Uterus (tissue), 2 donors: ENCODE measurements around the gene SH3RF3.

ENCODE experiments used
- POLR2A ChIP-seq, 2 donors: fragments of 450-650 bp; IDR thresholded peaks; one replicate each; pipeline ENCODE4 v1.6.1; 2016; ENCODE audit warnings: antibody characterized with exemption in 2 of 2, mild to moderate bottlenecking in 1 of 2, moderate library complexity in 1 of 2
- TF ChIP-seq, protein P1 (sequence below), 4 experiments: fragments of 200-600 bp in 2 of 4; fragments of 450-650 bp in 2 of 4; sonication (generic) in 2 of 4; IDR thresholded peaks; one replicate each; pipeline ENCODE4 v1.5.1; 2016 to 2019; ENCODE audit warnings: antibody characterized with exemption in 4 of 4, mild to moderate bottlenecking in 2 of 4, moderate library complexity in 1 of 4

DNA sequence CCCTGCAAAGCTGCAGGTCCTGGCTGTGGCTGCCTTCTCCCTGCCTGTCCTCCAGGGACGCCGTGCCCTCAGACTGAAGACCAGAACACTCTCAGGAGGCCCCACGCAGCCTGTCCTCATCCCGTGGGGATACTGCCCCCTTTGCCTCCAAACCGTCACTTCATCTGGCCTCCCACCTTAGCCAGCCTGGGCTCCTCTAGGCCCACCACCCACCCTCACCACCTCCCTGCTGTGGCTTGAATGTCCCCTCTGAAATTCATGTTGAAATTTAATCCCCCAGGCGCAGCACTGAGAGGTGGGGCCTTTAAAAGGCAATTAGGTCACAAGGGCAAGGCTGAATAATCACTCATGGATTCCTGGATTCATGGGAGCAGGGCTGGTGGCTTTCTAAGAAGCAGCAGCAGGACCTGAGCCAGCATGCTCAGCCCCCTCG lies 286.6 kb downstream of the SH3RF3 start:
- TF ChIP-seq, protein P1, sequence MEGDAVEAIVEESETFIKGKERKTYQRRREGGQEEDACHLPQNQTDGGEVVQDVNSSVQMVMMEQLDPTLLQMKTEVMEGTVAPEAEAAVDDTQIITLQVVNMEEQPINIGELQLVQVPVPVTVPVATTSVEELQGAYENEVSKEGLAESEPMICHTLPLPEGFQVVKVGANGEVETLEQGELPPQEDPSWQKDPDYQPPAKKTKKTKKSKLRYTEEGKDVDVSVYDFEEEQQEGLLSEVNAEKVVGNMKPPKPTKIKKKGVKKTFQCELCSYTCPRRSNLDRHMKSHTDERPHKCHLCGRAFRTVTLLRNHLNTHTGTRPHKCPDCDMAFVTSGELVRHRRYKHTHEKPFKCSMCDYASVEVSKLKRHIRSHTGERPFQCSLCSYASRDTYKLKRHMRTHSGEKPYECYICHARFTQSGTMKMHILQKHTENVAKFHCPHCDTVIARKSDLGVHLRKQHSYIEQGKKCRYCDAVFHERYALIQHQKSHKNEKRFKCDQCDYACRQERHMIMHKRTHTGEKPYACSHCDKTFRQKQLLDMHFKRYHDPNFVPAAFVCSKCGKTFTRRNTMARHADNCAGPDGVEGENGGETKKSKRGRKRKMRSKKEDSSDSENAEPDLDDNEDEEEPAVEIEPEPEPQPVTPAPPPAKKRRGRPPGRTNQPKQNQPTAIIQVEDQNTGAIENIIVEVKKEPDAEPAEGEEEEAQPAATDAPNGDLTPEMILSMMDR (IDR thresholded peaks at IDR 0.05): no peak
- TF ChIP-seq POLR2A (IDR thresholded peaks at IDR 0.05): no peak
